ENCODE results near the gene OR8K1. TPM values are rescaled to one million over a fixed set of nuclear protein-coding genes. Genes with fewer than 3 reads are reported as not detected.

OR8K1 gene
- polyA plus RNA-seq, 3 donors, result not detected

- Histone ChIP-seq H2AFZ (ENCODE audit: insufficient read depth, low read depth, low read length, poor library complexity, severe bottlenecking) (no peak within 1 kb of the TSS), H3K27me3 (ENCODE audit: control insufficient read depth in 2 of 2, insufficient read depth in 2 of 2, low read length in 2 of 2) (no peaks in the 10 kb centered on the region), H3K4me2 (replicated peaks; ENCODE audit: extremely low read depth, low read length, poor library complexity, severe bottlenecking) (no peak within 1 kb of the TSS), H3K36me3 (replicated peaks in 1 of 2; ENCODE audit: control insufficient read depth in 1 of 2, insufficient read depth in 2 of 2, low read length in 2 of 2) (no peaks in the 10 kb centered on the region), H3K9me3 (replicated peaks in 1 of 2; ENCODE audit: control insufficient read depth in 1 of 2, insufficient read depth in 1 of 2, low read length in 2 of 2) (peaks cover 0 to 4% of the 10 kb centered on the region in 2 donors), H3K4me3 (replicated peaks in 1 of 3; ENCODE audit: low read depth in 2 of 3, low read length in 3 of 3) (no peak within 1 kb of the TSS), H3K4me1 (ENCODE audit: control insufficient read depth in 1 of 2, insufficient read depth in 2 of 2, low read length in 2 of 2) (no peaks in the 10 kb centered on the region), H3K79me2 (ENCODE audit: insufficient read depth, low read length) (no peaks in the 10 kb centered on the region), H3K9ac (ENCODE audit: insufficient read depth, low read length, poor library complexity, severe bottlenecking) (no peak within 1 kb of the TSS), H3K27ac (ENCODE audit: low read depth in 1 of 2, low read length in 2 of 2) (no peak within 1 kb of the TSS), H4K20me1 (ENCODE audit: insufficient read depth, low read length) (no peaks in the 10 kb centered on the region)
- no peak for DNase-seq
- H3K9me3 Mint-ChIP-seq, result peaks cover 0 to 6% (median 2%) of the 10 kb centered on the region in 7 donors
- no peak for TF ChIP-seq CTCF (IDR thresholded peaks at IDR 0.05)
- H3K36me3 Mint-ChIP-seq, result no peaks in the 10 kb centered on the region
- WGBS (ENCODE audit: insufficient coverage), result 67% methylated on average over 1 of the region's 2 CpGs
- H3K27ac Mint-ChIP-seq, result no peak within 1 kb of the TSS
- H3K27me3 Mint-ChIP-seq (ENCODE audit: low read depth in 3 of 3), result no peaks in the 10 kb centered on the region
- H3K4me1 Mint-ChIP-seq, result no peaks in the 10 kb centered on the region
- intact Hi-C loops (cut with micrococcal nuclease), result no loop called here
- H3K4me3 Mint-ChIP-seq, result no peak within 1 kb of the TSS
Observed at GRCh38 chr11:56375324-56375723, 29.5 kb downstream of the OR8K1 start, which contains the start of gene OR8U1. OR8U1 (plus strand) TSS chr11:56375624; CDS start chr11:56375624, 0 bp downstream.

GRCh38 chr11:56380120-56380519 is 34.3 kb downstream of the OR8K1 start:
- Mint-ChIP-seq H3K4me3 (no peak overlapping the region), H3K27ac (no peak overlapping the region), H3K27me3 (ENCODE audit: low read depth in 3 of 3) (no peaks in the 10 kb centered on the region), H3K9me3 (peaks cover 0 to 6% (median 3%) of the 10 kb centered on the region in 7 donors), H3K36me3 (no peaks in the 10 kb centered on the region), H3K4me1 (no peaks in the 10 kb centered on the region)
- H3K4me2 ChIP-seq (replicated peaks; ENCODE audit: extremely low read depth, low read length, poor library complexity, severe bottlenecking), result no peak overlapping the region
- no peaks in the 10 kb centered on the region for H4K20me1 ChIP-seq (ENCODE audit: insufficient read depth, low read length)
- H3K36me3 ChIP-seq (replicated peaks in 1 of 2; ENCODE audit: control insufficient read depth in 1 of 2, insufficient read depth in 2 of 2, low read length in 2 of 2), result no peaks in the 10 kb centered on the region
- intact Hi-C loops (cut with micrococcal nuclease), result no loop called here
- H2AFZ ChIP-seq (ENCODE audit: insufficient read depth, low read depth, low read length, poor library complexity, severe bottlenecking), result no peak overlapping the region
- no peak for DNase-seq
- no CpG with 5 or more reads among the region's 2 CpGs for WGBS (ENCODE audit: insufficient coverage)
- no peaks in the 10 kb centered on the region for H3K79me2 ChIP-seq (ENCODE audit: insufficient read depth, low read length)
- H3K9me3 ChIP-seq (replicated peaks in 1 of 2; ENCODE audit: control insufficient read depth in 1 of 2, insufficient read depth in 1 of 2, low read length in 2 of 2), result peaks cover 0 to 4% of the 10 kb centered on the region in 2 donors
- H3K4me1 ChIP-seq (ENCODE audit: control insufficient read depth in 1 of 2, insufficient read depth in 2 of 2, low read length in 2 of 2), result no peaks in the 10 kb centered on the region
- no peak overlapping the region for H3K9ac ChIP-seq (ENCODE audit: insufficient read depth, low read length, poor library complexity, severe bottlenecking)
- no peak for TF ChIP-seq CTCF (IDR thresholded peaks at IDR 0.05)
- H3K27me3 ChIP-seq (ENCODE audit: control insufficient read depth in 2 of 2, insufficient read depth in 2 of 2, low read length in 2 of 2), result no peaks in the 10 kb centered on the region
- no peak overlapping the region for H3K27ac ChIP-seq (ENCODE audit: low read depth in 1 of 2, low read length in 2 of 2)
- no peak overlapping the region for H3K4me3 ChIP-seq (replicated peaks in 1 of 3; ENCODE audit: low read depth in 2 of 3, low read length in 3 of 3)
